GM19193 (cell line): ENCODE measurements around the gene PCNX4.

ENCODE experiments used
- POLR2A ChIP-seq: IDR thresholded peaks from 4 replicates; pipeline ENCODE4 v1.6.1; 2011; ENCODE audit not compliant: insufficient read depth, insufficient read length; ENCODE audit errors: extremely low read depth

The PCNX4 gene

GRCh38 chr14:60183138-60183537, 91.4 kb downstream of the PCNX4 start:
- no peak for TF ChIP-seq POLR2A

GRCh38 chr14:60183741-60184140, 92.0 kb downstream of the PCNX4 start:
- TF ChIP-seq POLR2A, result no peak

GRCh38 chr14:60184146-60184904, 92.6 kb downstream of the PCNX4 start:
- no peak for TF ChIP-seq POLR2A

GRCh38 chr14:60184905-60185555, 93.3 kb downstream of the PCNX4 start:
- no peak for TF ChIP-seq POLR2A

GRCh38 chr14:60188115-60188514, 96.4 kb downstream of the PCNX4 start:
- TF ChIP-seq POLR2A, result no peak

GRCh38 chr14:60188696-60189095, 97.0 kb downstream of the PCNX4 start:
- TF ChIP-seq POLR2A, result no peak

GRCh38 chr14:60189923-60190840, 98.5 kb downstream of the PCNX4 start:
- TF ChIP-seq POLR2A, result no peak

- TF ChIP-seq POLR2A, result no peak
These were observed 103.6 kb downstream of the PCNX4 start for GRCh38 chr14:60195179-60195810.

- TF ChIP-seq POLR2A, result no peak
These were observed 104.6 kb downstream of the PCNX4 start for GRCh38 chr14:60196291-60196690.

- no peak for TF ChIP-seq POLR2A
These were observed 106.0 kb downstream of the PCNX4 start for GRCh38 chr14:60197629-60198303.

GRCh38 chr14:60199321-60199720, 107.6 kb downstream of the PCNX4 start:
- TF ChIP-seq POLR2A, result no peak

GRCh38 chr14:60204104-60204842, 112.5 kb downstream of the PCNX4 start:
- TF ChIP-seq POLR2A, result no peak
